Measurements from ENCODE around the gene LIF.

The LIF gene

DNA sequence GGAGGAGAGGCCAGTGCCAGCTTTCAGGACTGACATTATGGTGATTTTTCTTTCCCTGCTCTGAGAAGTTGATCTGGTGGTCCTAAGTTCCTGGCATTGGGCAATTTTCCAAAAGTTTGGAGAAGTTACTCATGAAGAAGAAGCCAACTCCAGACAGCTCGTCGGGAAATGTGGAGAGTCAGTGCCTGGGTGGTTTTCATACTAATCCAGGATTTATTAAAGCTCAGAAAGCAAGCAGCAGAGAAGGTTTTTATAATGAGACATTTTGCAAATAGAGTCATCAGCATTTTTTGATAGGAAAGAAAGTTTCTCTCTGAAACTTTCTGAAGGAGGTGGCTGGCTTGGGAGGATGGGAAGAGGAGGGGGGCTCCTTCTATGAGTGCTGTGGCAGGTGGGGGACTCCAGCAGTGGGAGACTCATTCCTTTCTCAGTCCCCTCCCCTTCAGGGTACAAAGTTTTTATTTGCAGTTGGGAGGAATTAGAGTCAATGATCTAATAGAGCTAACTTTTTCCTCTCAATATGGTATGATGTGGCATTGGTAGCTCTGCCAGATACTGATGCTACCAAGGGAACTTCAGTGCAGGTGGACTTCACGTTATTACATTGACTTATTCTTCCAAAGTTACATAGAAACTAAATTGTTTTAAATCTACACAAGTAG is 55.4 kb downstream of the LIF start:
- Histone ChIP-seq H3K27ac (ENCODE audit: low read depth, low read length) (no peak overlapping the region), H3K9me2 (replicated peaks; ENCODE audit: insufficient read depth, low read length) (no peaks in the 10 kb centered on the region), H3K9me3 (ENCODE audit: insufficient read depth, low read length) (no peaks in the 10 kb centered on the region), H3K27me3 (ENCODE audit: low read length) (no peaks in the 10 kb centered on the region), H3K36me3 (ENCODE audit: low read length) (no peaks in the 10 kb centered on the region), H3F3A (ENCODE audit: insufficient read depth) (no peaks in the 10 kb centered on the region), H3K79me2 (ENCODE audit: insufficient read depth, low read length) (no peaks in the 10 kb centered on the region), H3K4me2 (ENCODE audit: low read depth, low read length, poor library complexity, severe bottlenecking) (no peak overlapping the region), H4K20me1 (ENCODE audit: low read depth, low read length) (no peaks in the 10 kb centered on the region), H2AFZ (ENCODE audit: low read depth, low read length, severe bottlenecking) (no peak overlapping the region), H3K9ac (ENCODE audit: low read length) (no peak overlapping the region), H3K4me3 (ENCODE audit: insufficient read depth, low read length, poor library complexity, severe bottlenecking) (no peak overlapping the region)
- no peak for TF ChIP-seq EZH2phosphoT487 (conservative IDR thresholded peaks at IDR 0.05; ENCODE audit: low read length)

DNA sequence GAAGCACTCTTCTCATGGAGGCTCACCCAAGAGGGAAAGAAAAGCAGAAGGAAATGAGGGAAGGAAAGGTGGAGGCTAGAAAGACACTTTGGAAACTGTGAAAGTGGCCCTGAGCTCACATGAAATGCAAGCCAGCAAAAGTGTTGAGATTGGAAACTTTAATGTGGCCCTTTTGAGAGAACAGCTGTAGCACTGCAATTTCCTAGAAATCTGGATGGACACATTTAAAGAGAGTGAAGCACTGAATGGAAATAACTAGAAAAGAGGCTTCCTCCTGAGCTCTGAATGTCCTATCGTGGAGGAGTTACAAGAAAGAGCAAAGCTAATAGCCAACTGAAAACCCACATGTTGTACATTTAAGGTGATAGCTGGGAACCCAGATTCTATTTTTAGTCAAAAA is 56.0 kb downstream of the LIF start:
- Histone ChIP-seq H2AFZ (ENCODE audit: low read depth, low read length, severe bottlenecking) (no peak overlapping the region), H3K27ac (ENCODE audit: low read depth, low read length) (no peak overlapping the region), H3K4me3 (ENCODE audit: insufficient read depth, low read length, poor library complexity, severe bottlenecking) (no peak overlapping the region), H3F3A (ENCODE audit: insufficient read depth) (no peaks in the 10 kb centered on the region), H3K9me2 (replicated peaks; ENCODE audit: insufficient read depth, low read length) (no peaks in the 10 kb centered on the region), H3K9ac (ENCODE audit: low read length) (no peak overlapping the region), H3K4me2 (ENCODE audit: low read depth, low read length, poor library complexity, severe bottlenecking) (no peak overlapping the region), H3K79me2 (ENCODE audit: insufficient read depth, low read length) (no peaks in the 10 kb centered on the region), H4K20me1 (ENCODE audit: low read depth, low read length) (no peaks in the 10 kb centered on the region), H3K27me3 (ENCODE audit: low read length) (no peaks in the 10 kb centered on the region), H3K9me3 (ENCODE audit: insufficient read depth, low read length) (no peaks in the 10 kb centered on the region), H3K36me3 (ENCODE audit: low read length) (no peaks in the 10 kb centered on the region)
- no peak for TF ChIP-seq EZH2phosphoT487 (conservative IDR thresholded peaks at IDR 0.05; ENCODE audit: low read length)
- TF ChIP-seq, protein P1, sequence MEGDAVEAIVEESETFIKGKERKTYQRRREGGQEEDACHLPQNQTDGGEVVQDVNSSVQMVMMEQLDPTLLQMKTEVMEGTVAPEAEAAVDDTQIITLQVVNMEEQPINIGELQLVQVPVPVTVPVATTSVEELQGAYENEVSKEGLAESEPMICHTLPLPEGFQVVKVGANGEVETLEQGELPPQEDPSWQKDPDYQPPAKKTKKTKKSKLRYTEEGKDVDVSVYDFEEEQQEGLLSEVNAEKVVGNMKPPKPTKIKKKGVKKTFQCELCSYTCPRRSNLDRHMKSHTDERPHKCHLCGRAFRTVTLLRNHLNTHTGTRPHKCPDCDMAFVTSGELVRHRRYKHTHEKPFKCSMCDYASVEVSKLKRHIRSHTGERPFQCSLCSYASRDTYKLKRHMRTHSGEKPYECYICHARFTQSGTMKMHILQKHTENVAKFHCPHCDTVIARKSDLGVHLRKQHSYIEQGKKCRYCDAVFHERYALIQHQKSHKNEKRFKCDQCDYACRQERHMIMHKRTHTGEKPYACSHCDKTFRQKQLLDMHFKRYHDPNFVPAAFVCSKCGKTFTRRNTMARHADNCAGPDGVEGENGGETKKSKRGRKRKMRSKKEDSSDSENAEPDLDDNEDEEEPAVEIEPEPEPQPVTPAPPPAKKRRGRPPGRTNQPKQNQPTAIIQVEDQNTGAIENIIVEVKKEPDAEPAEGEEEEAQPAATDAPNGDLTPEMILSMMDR (IDR thresholded peaks at IDR 0.05; ENCODE audit: insufficient read depth, low read length, poor library complexity, severe bottlenecking): no peak
